Osteoblast (primary cell): ENCODE measurements around the gene DNAJC9. TPM values are rescaled to one million over a fixed set of nuclear protein-coding genes. Genes with fewer than 3 reads are reported as not detected.
"Not testable (repeated sequence)": the region's sequence is repeated elsewhere in the genome, so short reads cannot be mapped to it uniquely, and the experiment has no call there.

Source experiments
- DNase-seq: peaks from one replicate; pipeline ENCODE4 v3.0.0; 2011; ENCODE audit warnings: low spot score, mixed read lengths; ENCODE audit not compliant: insufficient read length; ENCODE audit errors: missing footprints
- H2AFZ ChIP-seq: 2 replicates; pipeline ENCODE4 v1.6.0; 2011; ENCODE audit warnings: mild to moderate bottlenecking, low read length
- H3K27ac ChIP-seq: 2 replicates; pipeline ENCODE4 v1.5.1; 2011; ENCODE audit warnings: mild to moderate bottlenecking, low read depth, low read length, moderate library complexity
- H3K27me3 ChIP-seq: 2 replicates; pipeline ENCODE4 v1.6.0; 2012; ENCODE audit warnings: mild to moderate bottlenecking, control low read depth, inconsistent platforms, low read length, moderate library complexity; ENCODE audit not compliant: insufficient read depth
- H3K36me3 ChIP-seq: 2 replicates; pipeline ENCODE4 v1.5.1; 2011; ENCODE audit warnings: mild to moderate bottlenecking, low read length, control low read depth, moderate library complexity; ENCODE audit not compliant: insufficient read depth
- H3K4me1 ChIP-seq: 2 replicates; pipeline ENCODE4 v1.5.1; 2011; ENCODE audit warnings: mild to moderate bottlenecking, low read length, control low read depth, moderate library complexity; ENCODE audit not compliant: insufficient read depth
- H3K4me2 ChIP-seq: 2 replicates; pipeline ENCODE4 v1.6.0; 2011; ENCODE audit warnings: mild to moderate bottlenecking, low read length; ENCODE audit not compliant: insufficient read depth
- H3K4me3 ChIP-seq: fragments of 200-600 bp; sonication (generic); 3 replicates; pipeline ENCODE4 v1.5.1; 2012; ENCODE audit warnings: mild to moderate bottlenecking, low read length, inconsistent platforms; ENCODE audit not compliant: insufficient read depth
- H3K79me2 ChIP-seq: 2 replicates; pipeline ENCODE4 v1.6.0; 2012; ENCODE audit warnings: mild to moderate bottlenecking, low read length, control low read depth, inconsistent platforms; ENCODE audit not compliant: insufficient read depth
- H3K9me3 ChIP-seq: 2 replicates; pipeline ENCODE4 v1.5.1; 2011; ENCODE audit warnings: low read depth, low read length, control low read depth
- H4K20me1 ChIP-seq: 2 replicates; pipeline ENCODE4 v1.6.0; 2012; ENCODE audit warnings: mild to moderate bottlenecking, low read length, control low read depth; ENCODE audit not compliant: insufficient read depth
- CTCF ChIP-seq: IDR thresholded peaks from 2 replicates; pipeline ENCODE4 v1.5.1; 2011; ENCODE audit warnings: mild to moderate bottlenecking, low read depth, low read length, moderate library complexity; ENCODE audit errors: extremely low read depth
- total RNA-seq: library from RNA; depleted of rRNA; stranded (reverse); fragments of >200 nt; gene quantifications from 2 replicates; pipeline ENCODE4 v1.2.3, GENCODE V29; 2012

Gene DNAJC9
- total RNA-seq, 1 donor: 18.8 TPM

- Histone ChIP-seq H3K9me3 (no peaks in the 10 kb centered on the region), H3K4me3 (no peak overlapping the region), H3K79me2 (no peaks in the 10 kb centered on the region), H2AFZ (no peak overlapping the region), H3K4me2 (no peak overlapping the region), H3K36me3 (no peaks in the 10 kb centered on the region), H3K27me3 (no peaks in the 10 kb centered on the region), H4K20me1 (no peaks in the 10 kb centered on the region), H3K27ac (no peak overlapping the region), H3K4me1 (no peaks in the 10 kb centered on the region)
- TF ChIP-seq CTCF: no peak
- no peak for DNase-seq
Measured at GRCh38 chr10:73262880-73263555, 16.0 kb upstream of the DNAJC9 start.

- H3K27ac ChIP-seq: no peak overlapping the region
- H3K36me3 ChIP-seq: no peaks in the 10 kb centered on the region
- no peaks in the 10 kb centered on the region for H3K4me1 ChIP-seq
- no peak for DNase-seq
- TF ChIP-seq CTCF: no peak
- H3K4me3 ChIP-seq: no peak overlapping the region
- H2AFZ ChIP-seq: peak overlapping the region; percentile 23
- H4K20me1 ChIP-seq: no peaks in the 10 kb centered on the region
- H3K9me3 ChIP-seq: no peaks in the 10 kb centered on the region
- no peaks in the 10 kb centered on the region for H3K27me3 ChIP-seq
- H3K79me2 ChIP-seq: no peaks in the 10 kb centered on the region
- no peak overlapping the region for H3K4me2 ChIP-seq
Measured at GRCh38 chr10:73262105-73262730, 15.2 kb upstream of the DNAJC9 start.

- Histone ChIP-seq H3K27me3 (no peaks in the 10 kb centered on the region), H3K4me3 (no peak overlapping the region), H3K27ac (no peak overlapping the region), H3K79me2 (no peaks in the 10 kb centered on the region), H3K4me2 (no peak overlapping the region), H3K36me3 (no peaks in the 10 kb centered on the region), H3K4me1 (no peaks in the 10 kb centered on the region), H4K20me1 (no peaks in the 10 kb centered on the region), H3K9me3 (no peaks in the 10 kb centered on the region), H2AFZ (no peak overlapping the region)
- DNase-seq: no peak
- TF ChIP-seq CTCF: no peak
Measured at GRCh38 chr10:73261362-73261995, 14.4 kb upstream of the DNAJC9 start.

- DNase-seq, H3K36me3 ChIP-seq, H4K20me1 ChIP-seq, H3K4me1 ChIP-seq, H3K27ac ChIP-seq, H3K79me2 ChIP-seq, H3K4me3 ChIP-seq, H3K4me2 ChIP-seq, H3K27me3 ChIP-seq, H2AFZ ChIP-seq, H3K9me3 ChIP-seq: not testable (repeated sequence)
Measured at GRCh38 chr10:73258612-73259011, 11.6 kb upstream of the DNAJC9 start.
